ENCODE results near the gene SUGCT. TPM values are rescaled to one million over a fixed set of nuclear protein-coding genes. Genes with fewer than 3 reads are reported as not detected.
A peak's percentile ranks its signal among the peaks of the same experiment; 100 is the strongest.
"Not testable (repeated sequence)": the region's sequence is repeated elsewhere in the genome, so short reads cannot be mapped to it uniquely, and the experiment has no call there.

SUGCT gene
- total and polyA plus RNA-seq, 4 donors = 37.9 to 152 (median 53.2) TPM

GRCh38 chr7:40645197-40645596 lies 510.4 kb downstream of the SUGCT start:
- intact Hi-C loops (cut with DNase I) = no loop called here
- H3K27ac ChIP-seq (ENCODE audit: low read depth in 1 of 2, low read length in 2 of 2) = no peak overlapping the region
- H3K36me3 ChIP-seq (ENCODE audit: control insufficient read depth in 1 of 2, insufficient read depth in 2 of 2, low read length in 1 of 2) = no peaks in the 10 kb centered on the region
- no peaks in the 10 kb centered on the region for H3K9me3 ChIP-seq (ENCODE audit: control insufficient read depth, low read length)
- H3K4me1 ChIP-seq (ENCODE audit: control insufficient read depth in 1 of 2, insufficient read depth in 2 of 2, low read length in 2 of 2) = peaks cover 0 to 6% of the 10 kb centered on the region in 2 donors
- WGBS, 2 donors = 90 to 94% methylated on average over 4 of the region's 4 CpGs
- ATAC-seq (ENCODE audit: low FRiP score) = no peak
- no peak for DNase-seq
- H3K4me3 ChIP-seq (ENCODE audit: low read length in 2 of 2) = no peak overlapping the region
- H3K27me3 ChIP-seq (ENCODE audit: control insufficient read depth in 1 of 2, insufficient read depth in 2 of 2, low read length in 1 of 2) = no peaks in the 10 kb centered on the region

GRCh38 chr7:40646717-40647116 lies 511.9 kb downstream of the SUGCT start:
- peaks cover 0 to 5% of the 10 kb centered on the region in 2 donors for H3K4me1 ChIP-seq (ENCODE audit: control insufficient read depth in 1 of 2, insufficient read depth in 2 of 2, low read length in 2 of 2)
- no peaks in the 10 kb centered on the region for H3K27me3 ChIP-seq (ENCODE audit: control insufficient read depth in 1 of 2, insufficient read depth in 2 of 2, low read length in 1 of 2)
- H3K36me3 ChIP-seq (ENCODE audit: control insufficient read depth in 1 of 2, insufficient read depth in 2 of 2, low read length in 1 of 2) = peaks cover 0 to 2% of the 10 kb centered on the region in 2 donors
- no peaks in the 10 kb centered on the region for H3K9me3 ChIP-seq (ENCODE audit: control insufficient read depth, low read length)
- ATAC-seq (ENCODE audit: low FRiP score) (no peak), DNase-seq (no peak)
- no peak overlapping the region for H3K27ac ChIP-seq (ENCODE audit: low read depth in 1 of 2, low read length in 2 of 2)
- intact Hi-C loops (cut with DNase I) = no loop called here
- WGBS, 2 donors = 74 to 76% methylated on average over 2 of the region's 2 CpGs
- no peak overlapping the region for H3K4me3 ChIP-seq (ENCODE audit: low read length in 2 of 2)

GRCh38 chr7:40647719-40648118 lies 512.9 kb downstream of the SUGCT start:
- no peaks in the 10 kb centered on the region for H3K27me3 ChIP-seq (ENCODE audit: control insufficient read depth in 1 of 2, insufficient read depth in 2 of 2, low read length in 1 of 2)
- intact Hi-C loops (cut with DNase I) = no loop called here
- peaks cover 0 to 2% of the 10 kb centered on the region in 2 donors for H3K4me1 ChIP-seq (ENCODE audit: control insufficient read depth in 1 of 2, insufficient read depth in 2 of 2, low read length in 2 of 2)
- no peak overlapping the region for H3K4me3 ChIP-seq (ENCODE audit: low read length in 2 of 2)
- no peak for DNase-seq
- no peak overlapping the region for H3K27ac ChIP-seq (ENCODE audit: low read depth in 1 of 2, low read length in 2 of 2)
- no peak for ATAC-seq (ENCODE audit: low FRiP score)
- no peaks in the 10 kb centered on the region for H3K9me3 ChIP-seq (ENCODE audit: control insufficient read depth, low read length)
- 98% methylated on average over 5 of the region's 5 CpGs for WGBS, 2 donors
- H3K36me3 ChIP-seq (ENCODE audit: control insufficient read depth in 1 of 2, insufficient read depth in 2 of 2, low read length in 1 of 2) = peaks cover 0 to 2% of the 10 kb centered on the region in 2 donors

DNA sequence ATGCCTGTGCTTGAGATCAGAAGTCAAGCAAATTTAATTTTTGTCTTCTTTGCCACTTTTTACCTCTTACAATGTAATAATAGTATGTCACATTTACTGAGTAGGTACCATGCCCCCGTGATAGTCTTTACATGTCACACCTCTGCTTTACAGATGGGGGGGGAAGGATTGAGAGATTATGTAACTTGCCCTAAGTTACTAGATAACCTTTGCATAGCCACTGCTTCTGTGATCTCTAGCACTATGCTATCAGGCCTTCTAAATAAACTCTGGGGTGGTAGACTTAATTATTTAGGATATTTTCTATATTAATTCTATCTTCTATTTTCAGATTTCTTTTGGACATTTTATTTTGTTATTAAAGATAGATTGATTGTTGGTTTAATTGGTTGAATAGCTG lies 514.4 kb downstream of the SUGCT start:
- Histone ChIP-seq H3K9me3 (ENCODE audit: control insufficient read depth, low read length) (no peaks in the 10 kb centered on the region), H3K27ac (ENCODE audit: low read depth in 1 of 2, low read length in 2 of 2) (no peak overlapping the region), H3K36me3 (ENCODE audit: control insufficient read depth in 1 of 2, insufficient read depth in 2 of 2, low read length in 1 of 2) (peaks cover 0 to 2% of the 10 kb centered on the region in 2 donors), H3K4me3 (ENCODE audit: low read length in 2 of 2) (no peak overlapping the region), H3K27me3 (ENCODE audit: control insufficient read depth in 1 of 2, insufficient read depth in 2 of 2, low read length in 1 of 2) (no peaks in the 10 kb centered on the region), H3K4me1 (ENCODE audit: control insufficient read depth in 1 of 2, insufficient read depth in 2 of 2, low read length in 2 of 2) (peaks cover 3 to 4% of the 10 kb centered on the region in 2 donors)
- WGBS, 2 donors = 90 to 97% methylated on average over 1 of the region's 1 CpG
- DNase-seq = no peak
- intact Hi-C loops (cut with DNase I) = no loop called here
- no peak for ATAC-seq (ENCODE audit: low FRiP score)

DNA sequence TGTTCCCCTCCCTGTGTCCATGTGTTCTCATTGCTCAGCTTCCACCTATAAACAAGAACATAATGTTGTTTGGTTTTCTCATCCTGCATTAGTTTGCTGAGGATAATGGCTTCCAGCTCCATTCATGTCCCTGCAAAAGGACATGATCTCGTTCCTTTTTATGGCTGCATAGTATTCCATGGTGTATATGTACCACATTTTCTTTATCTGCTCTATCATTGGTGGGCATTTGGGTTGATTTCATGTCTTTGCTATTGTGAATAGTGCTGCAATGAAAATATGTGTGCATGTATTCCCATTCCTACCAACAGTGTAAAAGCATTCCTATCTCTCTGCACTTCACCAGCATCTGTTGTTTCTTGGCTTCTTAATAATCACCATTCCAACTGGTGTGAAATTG lies 516.1 kb downstream of the SUGCT start:
- H3K27ac ChIP-seq (ENCODE audit: low read depth in 1 of 2, low read length in 2 of 2); H3K36me3 ChIP-seq (ENCODE audit: control insufficient read depth in 1 of 2, insufficient read depth in 2 of 2, low read length in 1 of 2); H3K9me3 ChIP-seq (ENCODE audit: control insufficient read depth, low read length); ATAC-seq (ENCODE audit: low FRiP score); intact Hi-C loops (cut with DNase I); H3K4me1 ChIP-seq (ENCODE audit: control insufficient read depth in 1 of 2, insufficient read depth in 2 of 2, low read length in 2 of 2); DNase-seq; H3K4me3 ChIP-seq (ENCODE audit: low read length in 2 of 2); H3K27me3 ChIP-seq (ENCODE audit: control insufficient read depth in 1 of 2, insufficient read depth in 2 of 2, low read length in 1 of 2): not testable (repeated sequence)
- 97 to 98% methylated on average over 1 of the region's 1 CpG for WGBS, 2 donors

GRCh38 chr7:40654171-40654570 lies 519.4 kb downstream of the SUGCT start:
- ATAC-seq (ENCODE audit: low FRiP score) (no peak), DNase-seq (no peak)
- intact Hi-C loops (cut with DNase I) = no loop called here
- WGBS, 2 donors = 84 to 95% methylated on average over 4 of the region's 4 CpGs
- Histone ChIP-seq H3K27ac (ENCODE audit: low read depth in 1 of 2, low read length in 2 of 2) (no peak overlapping the region), H3K4me1 (ENCODE audit: control insufficient read depth in 1 of 2, insufficient read depth in 2 of 2, low read length in 2 of 2) (peaks cover 6 to 7% of the 10 kb centered on the region in 2 donors), H3K36me3 (ENCODE audit: control insufficient read depth in 1 of 2, insufficient read depth in 2 of 2, low read length in 1 of 2) (peaks cover 0 to 2% of the 10 kb centered on the region in 2 donors), H3K9me3 (ENCODE audit: control insufficient read depth, low read length) (no peaks in the 10 kb centered on the region), H3K4me3 (ENCODE audit: low read length in 2 of 2) (no peak overlapping the region), H3K27me3 (ENCODE audit: control insufficient read depth in 1 of 2, insufficient read depth in 2 of 2, low read length in 1 of 2) (no peaks in the 10 kb centered on the region)

GRCh38 chr7:40655426-40655825 lies 520.6 kb downstream of the SUGCT start:
- H3K27ac ChIP-seq (ENCODE audit: low read depth in 1 of 2, low read length in 2 of 2) = no peak overlapping the region
- H3K9me3 ChIP-seq (ENCODE audit: control insufficient read depth, low read length) = no peaks in the 10 kb centered on the region

GRCh38 chr7:40656349-40656748 lies 521.5 kb downstream of the SUGCT start:
- no peaks in the 10 kb centered on the region for H3K36me3 ChIP-seq (ENCODE audit: control insufficient read depth in 1 of 2, insufficient read depth in 2 of 2, low read length in 1 of 2)
- H3K4me3 ChIP-seq (ENCODE audit: low read length in 2 of 2) = no peak overlapping the region
- ATAC-seq (ENCODE audit: low FRiP score) = no peak
- H3K9me3 ChIP-seq (ENCODE audit: control insufficient read depth, low read length) = no peaks in the 10 kb centered on the region
- WGBS, 2 donors = 85 to 94% methylated on average over 2 of the region's 2 CpGs
- no peak for DNase-seq
- H3K4me1 ChIP-seq (ENCODE audit: control insufficient read depth in 1 of 2, insufficient read depth in 2 of 2, low read length in 2 of 2) = peaks cover 11% of the 10 kb centered on the region in 2 donors
- no peaks in the 10 kb centered on the region for H3K27me3 ChIP-seq (ENCODE audit: control insufficient read depth in 1 of 2, insufficient read depth in 2 of 2, low read length in 1 of 2)
- H3K27ac ChIP-seq (ENCODE audit: low read depth in 1 of 2, low read length in 2 of 2) = no peak overlapping the region
- intact Hi-C loops (cut with DNase I) = no loop called here

More at GRCh38 chr7:40655426-40655825, 520.6 kb downstream of the SUGCT start:
- no peak overlapping the region for H3K4me3 ChIP-seq (ENCODE audit: low read length in 2 of 2)
- DNase-seq (no peak), ATAC-seq (ENCODE audit: low FRiP score) (no peak)
- H3K27me3 ChIP-seq (ENCODE audit: control insufficient read depth in 1 of 2, insufficient read depth in 2 of 2, low read length in 1 of 2) = no peaks in the 10 kb centered on the region
- H3K36me3 ChIP-seq (ENCODE audit: control insufficient read depth in 1 of 2, insufficient read depth in 2 of 2, low read length in 1 of 2) = peaks cover 0 to 2% of the 10 kb centered on the region in 2 donors
- intact Hi-C loops (cut with DNase I) = no loop called here
- WGBS, 2 donors = 93 to 97% methylated on average over 1 of the region's 1 CpG
- peaks cover 10 to 11% of the 10 kb centered on the region in 2 donors for H3K4me1 ChIP-seq (ENCODE audit: control insufficient read depth in 1 of 2, insufficient read depth in 2 of 2, low read length in 2 of 2)

DNA sequence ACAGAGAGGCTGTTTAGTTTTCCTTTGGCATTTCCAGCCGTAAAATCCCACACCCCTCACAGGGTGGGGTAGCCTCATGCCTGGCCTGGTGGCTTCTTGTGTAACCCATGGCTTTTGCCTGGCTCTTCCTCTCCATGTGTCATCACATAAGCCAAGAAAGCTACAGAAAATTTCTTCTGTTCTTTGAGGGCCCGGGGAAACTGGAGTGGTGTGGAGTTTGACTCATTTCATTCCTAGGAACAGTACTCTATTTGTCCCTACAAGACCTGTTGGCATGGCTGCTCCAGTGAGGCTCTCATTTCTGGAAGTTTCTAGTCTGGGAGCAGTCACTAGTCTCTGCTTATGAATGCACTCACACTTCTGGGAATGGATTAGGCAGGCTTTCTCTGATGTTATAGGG lies 523.9 kb downstream of the SUGCT start:
- H3K4me1 ChIP-seq (ENCODE audit: control insufficient read depth in 1 of 2, insufficient read depth in 2 of 2, low read length in 2 of 2) = peaks cover 9 to 10% of the 10 kb centered on the region in 2 donors
- no peaks in the 10 kb centered on the region for H3K9me3 ChIP-seq (ENCODE audit: control insufficient read depth, low read length)
- no peaks in the 10 kb centered on the region for H3K27me3 ChIP-seq (ENCODE audit: control insufficient read depth in 1 of 2, insufficient read depth in 2 of 2, low read length in 1 of 2)
- 15 to 17% methylated on average over 2 of the region's 2 CpGs for WGBS, 2 donors
- DNase-seq (peak in 1 of 2 donors; percentile 53), ATAC-seq (ENCODE audit: low FRiP score) (peak; percentile 58)
- H3K4me3 ChIP-seq (ENCODE audit: low read length in 2 of 2) = no peak overlapping the region
- intact Hi-C loops (cut with DNase I) = no loop called here
- H3K27ac ChIP-seq (ENCODE audit: low read depth in 1 of 2, low read length in 2 of 2) = peak overlapping the region; percentile 26 to 57
- H3K36me3 ChIP-seq (ENCODE audit: control insufficient read depth in 1 of 2, insufficient read depth in 2 of 2, low read length in 1 of 2) = no peaks in the 10 kb centered on the region
